HG03025 (cell line): ENCODE results near the gene TUB.

Source experiments
- ATAC-seq: cut with Tn5 transposase; IDR thresholded peaks from one replicate; pipeline ENCODE4 v1.9.1; 2021; ENCODE audit warnings: mild to moderate bottlenecking, moderate library complexity; ENCODE audit not compliant: unreplicated experiment, low FRiP score

The TUB gene

DNA sequence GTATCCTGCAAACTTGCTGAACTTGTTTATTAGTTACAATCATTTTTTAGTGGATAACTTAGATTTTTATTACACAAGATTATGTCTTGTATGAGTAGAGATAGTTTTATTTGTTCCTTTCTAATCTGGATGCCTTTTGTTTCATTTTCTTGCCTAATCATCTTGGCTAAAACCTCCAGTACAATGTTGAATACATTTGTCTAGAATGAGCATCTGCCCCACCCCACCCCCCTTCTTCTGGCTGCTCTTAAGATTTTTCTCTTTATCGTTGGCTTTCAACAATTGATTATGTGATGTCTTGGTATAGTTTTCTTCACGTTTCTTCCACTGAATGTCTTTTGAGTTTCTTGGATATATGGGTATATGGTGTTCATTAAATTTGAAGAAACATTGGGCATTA lies 37.3 kb upstream of the TUB start:
- ATAC-seq: no peak

DNA sequence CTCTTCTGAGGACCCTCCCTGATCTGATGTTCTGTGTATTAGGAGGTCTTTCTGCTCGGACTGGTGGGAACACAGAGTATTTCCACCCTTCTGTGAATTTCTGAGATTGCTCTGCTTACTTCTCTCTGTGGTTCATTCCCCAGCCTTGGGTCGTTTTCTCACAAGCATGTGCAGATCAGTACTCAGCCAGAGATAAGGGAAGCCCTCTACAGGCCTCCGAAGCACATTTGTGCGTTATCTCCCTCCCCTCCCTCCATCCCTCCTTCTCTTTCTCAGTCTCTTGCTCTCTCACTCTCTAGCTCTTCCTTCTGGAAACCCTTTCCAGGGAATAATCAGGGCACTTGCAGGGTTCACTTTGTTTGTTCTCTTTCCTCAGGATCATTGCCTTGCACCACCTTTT lies 35.2 kb upstream of the TUB start:
- no peak for ATAC-seq

DNA sequence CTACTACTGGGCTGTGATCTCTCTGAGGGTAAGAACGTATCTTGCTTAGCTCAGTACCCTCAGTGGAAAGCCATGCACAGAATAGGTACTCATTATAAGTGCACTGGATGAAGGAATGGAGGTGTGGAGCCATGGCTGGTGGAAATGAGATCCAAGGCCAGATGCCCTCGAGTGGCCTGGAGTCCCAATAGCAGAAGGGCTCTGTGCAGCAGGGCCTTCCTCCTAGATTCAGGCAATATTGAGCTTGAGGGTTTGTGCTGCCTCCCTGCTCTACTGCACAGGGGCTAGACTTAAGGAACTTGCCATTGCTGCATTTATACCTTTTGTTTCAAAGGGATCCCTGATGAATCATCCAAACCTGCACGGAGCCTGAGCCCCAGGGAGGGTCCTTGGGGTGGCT lies 33.6 kb upstream of the TUB start:
- ATAC-seq: no peak

DNA sequence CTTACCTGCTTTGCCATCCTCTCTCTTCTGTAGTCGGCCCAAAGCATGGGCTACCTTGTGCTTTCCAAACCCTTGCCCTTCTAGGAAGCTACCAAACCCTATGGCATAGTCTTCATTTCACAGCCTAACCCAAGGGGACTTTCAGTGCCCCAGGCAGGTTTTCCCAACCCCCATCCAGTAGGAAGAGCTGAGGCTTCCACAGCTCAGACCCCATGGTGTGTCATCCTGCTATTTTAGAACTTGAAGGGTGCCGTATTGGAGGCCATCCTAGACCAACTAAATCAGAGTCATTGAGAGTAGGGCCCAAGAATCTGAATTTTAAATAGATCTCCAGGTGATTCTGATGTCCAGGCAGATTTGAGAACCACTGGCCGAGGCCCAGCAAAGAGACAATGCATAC lies 31.9 kb upstream of the TUB start:
- ATAC-seq: no peak

- no peak for ATAC-seq
Measured at GRCh38 chr11:8055091-8055835, 25.7 kb upstream of the TUB start.

DNA sequence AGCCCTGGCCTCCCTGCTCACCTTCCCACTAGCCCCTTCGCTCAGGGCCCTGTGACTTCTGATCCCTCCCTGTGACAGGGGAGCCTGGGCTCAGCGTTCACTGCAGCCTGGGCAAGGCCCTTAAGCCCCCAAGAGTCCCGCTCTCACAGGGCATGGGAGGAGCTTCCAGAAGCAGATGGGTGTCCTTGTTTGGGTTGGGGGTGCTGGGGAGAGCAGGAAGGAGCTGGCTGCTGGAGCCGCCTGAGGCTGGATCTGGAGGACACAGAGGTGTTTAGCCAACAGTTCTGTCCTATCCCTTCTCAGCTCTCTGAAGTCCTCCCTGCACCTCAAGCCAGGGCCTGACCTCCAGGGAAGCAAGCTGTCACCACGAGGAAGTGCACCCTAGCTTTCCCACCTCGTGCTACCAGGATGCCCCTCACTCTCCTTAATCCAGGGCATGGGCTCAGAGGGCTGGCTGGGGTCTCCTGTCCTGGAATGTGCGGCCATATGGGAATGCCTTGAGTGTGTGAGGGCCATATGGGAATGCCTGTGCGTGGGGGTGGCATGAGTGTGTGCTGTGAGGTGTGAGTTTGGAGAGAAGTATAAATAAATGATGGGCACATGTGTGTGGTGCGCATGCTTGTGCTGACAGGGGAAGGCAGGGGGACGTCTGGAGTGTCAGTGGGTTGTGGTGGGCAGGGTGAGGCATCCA lies 25.0 kb upstream of the TUB start:
- no peak for ATAC-seq

- ATAC-seq: no peak
Measured at GRCh38 chr11:8056810-8057463, 24.1 kb upstream of the TUB start.

DNA sequence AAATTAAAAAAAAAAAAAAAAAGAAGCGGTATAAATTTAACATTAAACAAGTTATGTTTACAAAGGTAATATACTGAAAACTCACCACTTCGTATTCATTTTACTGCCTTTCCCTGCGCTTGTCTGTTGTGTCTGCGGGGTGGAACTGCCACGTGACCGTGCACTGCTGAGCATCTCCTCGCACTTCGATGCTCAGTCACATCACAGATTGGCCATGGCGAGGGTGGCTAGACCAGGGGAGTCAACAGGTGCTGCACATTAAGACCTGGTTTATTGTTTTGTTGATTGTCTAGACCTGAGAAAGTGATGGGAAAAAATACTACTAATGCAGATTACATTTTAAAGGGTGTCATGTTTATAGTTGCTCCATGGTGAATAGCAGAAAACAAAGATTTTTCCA lies 22.8 kb upstream of the TUB start:
- no peak for ATAC-seq

- no peak for ATAC-seq
Measured at GRCh38 chr11:8059030-8059429, 22.0 kb upstream of the TUB start.

DNA sequence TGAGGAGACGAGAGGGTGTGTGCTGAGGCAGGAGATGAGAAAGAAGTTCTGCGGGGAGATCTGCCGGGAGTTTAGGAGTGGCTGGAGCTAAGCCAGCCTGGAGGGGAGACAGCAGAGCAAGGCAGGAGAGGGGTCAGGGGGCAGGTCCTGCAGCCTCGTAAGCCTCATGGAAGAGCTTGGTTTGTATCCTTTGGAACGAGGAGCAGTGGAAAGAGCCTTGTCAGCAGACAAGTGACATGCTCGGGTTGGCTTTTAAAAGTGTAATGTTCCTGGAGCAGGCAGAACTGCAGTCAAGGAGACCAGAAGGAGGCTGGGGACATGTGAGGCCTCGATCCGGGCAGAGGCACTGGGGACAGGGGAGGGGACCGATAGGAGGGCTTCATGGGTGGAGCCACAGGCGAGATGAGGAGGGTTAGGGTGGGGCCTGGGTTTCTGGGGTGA lies 21.4 kb upstream of the TUB start:
- no peak for ATAC-seq

GRCh38 chr11:8060146-8060719 lies 20.8 kb upstream of the TUB start:
- no peak for ATAC-seq

GRCh38 chr11:8060801-8061554 lies 20.0 kb upstream of the TUB start:
- ATAC-seq: no peak

DNA sequence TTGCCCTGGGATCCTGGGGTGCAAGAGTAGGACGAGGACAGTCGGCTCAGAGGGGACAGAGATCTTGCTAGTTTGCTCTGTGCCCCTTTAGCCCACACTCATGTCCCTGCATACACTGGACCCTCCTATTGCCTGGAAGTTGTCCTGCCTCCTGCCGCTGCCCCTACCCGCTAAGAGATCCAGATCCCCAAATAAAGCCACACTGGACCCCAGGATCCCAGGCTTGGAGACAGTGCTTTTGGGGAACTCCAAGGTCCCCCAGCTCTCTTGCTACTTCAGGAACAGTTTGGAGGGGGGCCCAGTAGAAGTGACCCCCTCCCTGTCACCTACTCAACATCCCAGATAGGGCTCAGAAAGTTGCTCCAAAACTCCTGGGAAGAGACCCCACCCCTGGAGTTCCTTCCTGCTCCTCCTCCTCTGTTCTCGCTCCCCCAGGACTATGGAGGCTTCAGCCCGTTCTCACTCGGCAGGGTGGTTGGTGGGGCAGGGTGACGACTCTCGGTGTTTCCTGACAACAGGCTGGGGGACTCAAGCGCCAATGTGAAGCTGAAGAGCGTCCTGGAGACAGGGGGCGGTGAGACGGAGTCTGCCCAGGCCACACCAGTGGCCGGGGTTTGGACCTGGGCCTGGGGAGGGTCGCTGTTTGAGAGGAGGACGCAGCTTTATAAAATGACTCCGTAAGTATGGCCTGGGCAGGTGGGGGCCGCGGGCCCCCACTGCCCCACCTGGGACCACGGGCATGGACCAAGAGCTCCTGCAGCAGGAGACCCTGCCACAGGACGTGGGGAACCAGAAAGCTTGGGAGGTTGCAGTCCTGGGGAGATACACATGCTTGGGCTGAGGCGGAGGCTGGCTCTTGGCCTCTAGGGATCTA lies 19.2 kb upstream of the TUB start:
- ATAC-seq: no peak

GRCh38 chr11:8062781-8063257 lies 18.2 kb upstream of the TUB start:
- ATAC-seq: no peak

GRCh38 chr11:8063324-8063723 lies 17.7 kb upstream of the TUB start:
- ATAC-seq: no peak

GRCh38 chr11:8065031-8065430 lies 16.0 kb upstream of the TUB start:
- no peak for ATAC-seq

- no peak for ATAC-seq
Measured at GRCh38 chr11:8066036-8066910, 14.7 kb upstream of the TUB start.

GRCh38 chr11:8066911-8067455 lies 14.0 kb upstream of the TUB start:
- ATAC-seq: no peak
